K562 (cell line): ENCODE measurements around the gene QPCT. TPM values are rescaled to one million over a fixed set of nuclear protein-coding genes. Genes with fewer than 3 reads are reported as not detected.
A peak's percentile ranks its signal among the peaks of the same experiment; 100 is the strongest.

ENCODE experiments used
- C11orf30 ChIP-seq: fragments of 450-650 bp; IDR thresholded peaks from 2 replicates; pipeline ENCODE4 v1.6.1; 2016; ENCODE audit warnings: low read depth, mild to moderate bottlenecking
- CBFB ChIP-seq: sonication (generic); formaldehyde crosslinking; IDR thresholded peaks from 2 replicates; pipeline ENCODE4 v1.4.0; 2020; ENCODE audit warnings: mild to moderate bottlenecking, missing genetic modification reagents
- FOXP4 ChIP-seq: sonication (generic); formaldehyde crosslinking; IDR thresholded peaks from 2 replicates; pipeline ENCODE4 v1.8.0; 2022; ENCODE audit warnings: mild to moderate bottlenecking, missing genetic modification reagents, borderline replicate concordance
- GABPA ChIP-seq: fragments of 200-800 bp; sonication (Bioruptor generic); conservative IDR thresholded peaks from 2 replicates; pipeline ENCODE4 v1.6.1; 2016; ENCODE audit warnings: low read depth, missing genetic modification characterization, missing compliant biosample characterization
- HDAC2 ChIP-seq: fragments of 450-650 bp; IDR thresholded peaks from 2 replicates; pipeline ENCODE4 v1.6.1; 2016; ENCODE audit warnings: mild to moderate bottlenecking
- HSF4 ChIP-seq: fragments of 250-450 bp; sonication (Bioruptor Pico); IDR thresholded peaks from 2 replicates; pipeline ENCODE4 v2.1.2; 2022; ENCODE audit warnings: mild to moderate bottlenecking, moderate library complexity, borderline replicate concordance
- POLR2G ChIP-seq: fragments of 200-400 bp; formaldehyde crosslinking; IDR thresholded peaks from 2 replicates; pipeline ENCODE4 v1.6.1; 2017; ENCODE audit warnings: low read depth, mild to moderate bottlenecking, antibody characterized with exemption, low read length, moderate library complexity
- RFX5 ChIP-seq: IDR thresholded peaks from 2 replicates; pipeline ENCODE4 v1.6.1; 2011; ENCODE audit warnings: low read depth, mild to moderate bottlenecking, improper control_type of control experiment, low read length
- TAF7 ChIP-seq: fragments of 450-650 bp; IDR thresholded peaks from 2 replicates; pipeline ENCODE4 v1.6.1; 2016; ENCODE audit warnings: missing genetic modification characterization, missing compliant biosample characterization
- TEAD1 ChIP-seq, 2 experiments: fragments of 450-650 bp in 1 of 2; sonication (generic) in 1 of 2; formaldehyde crosslinking; IDR thresholded peaks; 2 replicates each; pipeline versions ENCODE4 v1.4.0 to v1.8.0; 2020 to 2022; ENCODE audit warnings: mild to moderate bottlenecking in 2 of 2, missing genetic modification reagents in 1 of 2
- THRAP3 ChIP-seq: fragments of 450-650 bp; IDR thresholded peaks from 2 replicates; pipeline ENCODE4 v1.6.1; 2016; ENCODE audit warnings: mild to moderate bottlenecking, inconsistent platforms, borderline replicate concordance
- YBX1 ChIP-seq: fragments of 450-650 bp; IDR thresholded peaks from 2 replicates; pipeline ENCODE4 v1.7.1; 2016; ENCODE audit warnings: mild to moderate bottlenecking
- ZFP36 ChIP-seq: fragments of 150-350 bp; IDR thresholded peaks from 2 replicates; pipeline ENCODE4 v1.6.1; 2018; ENCODE audit warnings: low read length, low read depth; ENCODE audit not compliant: partially characterized antibody
- ZNF282 ChIP-seq: sonication (generic); formaldehyde crosslinking; IDR thresholded peaks from 2 replicates; pipeline ENCODE4 v1.8.1; 2023; ENCODE audit warnings: missing genetic modification reagents
- ZNF431 ChIP-seq: sonication (generic); formaldehyde crosslinking; IDR thresholded peaks from 2 replicates; pipeline ENCODE4 v1.8.0; 2022; ENCODE audit warnings: mild to moderate bottlenecking, missing genetic modification reagents
- ZNF445 ChIP-seq: fragments of 250-450 bp; sonication (Bioruptor Pico); IDR thresholded peaks from 2 replicates; pipeline ENCODE4 v1.4.0; 2020; ENCODE audit warnings: low read depth, mild to moderate bottlenecking, moderate library complexity
- polyA plus RNA-seq, 8 experiments: library from polyadenylated mRNA; depleted of rRNA in 4 of 8; stranded (reverse) in 5 of 8; unstranded in 3 of 8; fragments of >200 nt; fragmentation: Nextera tagmentation in 2 of 8; fragmentation: Illumina TruSeq in 1 of 8; extraction: Ambion mirVana in 2 of 8; extraction: Trizol in 1 of 8; gene quantifications; 2 replicates each; pipeline versions ENCODE4 v1.2.1 to v1.2.3, GENCODE V29; 2011 to 2014; ENCODE audit warnings: inconsistent platforms in 1 of 8, missing spikeins in 1 of 8
- total RNA-seq, 7 experiments: library from RNA; depleted of rRNA in 6 of 7; stranded (reverse); fragments of >200 nt in 6 of 7; fragmentation: Illumina TruSeq in 2 of 7; extraction: Trizol in 2 of 7; gene quantifications; 2 replicates each; pipeline versions ENCODE4 v1.2.1 to v1.2.3, GENCODE V29; 2011 to 2021; ENCODE audit warnings: low replicate concordance in 1 of 7
- TF ChIP-seq, protein P1 (sequence below): fragments of 450-650 bp; IDR thresholded peaks from 2 replicates; pipeline ENCODE4 v1.6.1; 2016; ENCODE audit warnings: antibody characterized with exemption
- TF ChIP-seq, protein P2 (sequence below): sonication (generic); formaldehyde crosslinking; IDR thresholded peaks from 2 replicates; pipeline ENCODE4 v1.8.0; 2023; ENCODE audit warnings: mild to moderate bottlenecking, missing genetic modification reagents
- TF ChIP-seq, protein P3 (sequence below): fragments of 200-800 bp; sonication (Bioruptor generic); IDR thresholded peaks from 2 replicates; pipeline ENCODE4 v1.6.1; 2017; ENCODE audit warnings: missing genetic modification characterization, missing compliant biosample characterization

QPCT gene
- total and polyA plus RNA-seq, 9 of the 15 experiments (the other 6 are each of a cell fraction or from before 2014, with no cell fraction given): 0.07 TPM; not detected in 8

DNA sequence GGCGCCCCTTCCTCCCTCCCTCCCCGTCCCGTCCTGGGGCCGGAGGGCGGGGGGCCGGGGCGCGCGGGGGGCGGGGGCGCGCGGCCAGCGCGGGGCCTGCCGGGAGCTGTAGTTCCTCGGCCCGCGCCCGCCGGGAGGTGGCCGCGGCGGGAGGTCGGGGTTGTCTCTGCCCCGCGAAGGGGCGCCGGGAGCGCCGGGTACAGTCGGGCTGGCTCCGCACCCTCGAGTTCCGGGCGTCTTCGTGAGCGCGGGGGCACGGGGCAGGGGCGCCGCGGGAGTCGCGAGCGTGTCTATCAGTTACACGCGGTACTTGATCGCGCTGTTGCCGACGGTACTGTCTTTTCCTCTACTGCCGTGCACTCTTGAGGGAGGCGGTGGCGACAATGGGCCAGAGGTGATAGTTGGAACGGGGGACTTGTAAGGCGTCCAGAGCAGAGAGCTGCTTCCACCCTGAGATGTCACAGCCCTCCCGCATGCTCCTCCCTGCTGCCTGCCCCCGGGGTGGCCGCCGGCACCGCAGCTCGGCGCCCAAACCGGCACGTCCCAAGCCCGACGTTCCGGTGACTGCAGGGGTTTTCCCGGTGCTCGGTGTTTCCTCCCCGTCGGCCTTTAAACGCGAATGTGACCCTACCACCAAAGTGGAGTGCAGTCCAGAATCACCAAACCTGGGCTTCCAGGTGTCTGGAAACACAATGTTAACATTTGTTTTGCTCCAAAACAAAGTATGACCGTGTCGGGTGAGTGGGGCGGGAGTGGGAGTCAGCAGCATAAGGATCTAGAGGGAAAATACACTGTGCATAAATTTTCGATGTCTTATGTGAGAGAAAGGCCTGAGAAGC lies 19.4 kb upstream of the QPCT start, which contains the start of gene PRKD3 (continued):
- TF ChIP-seq, protein P1, sequence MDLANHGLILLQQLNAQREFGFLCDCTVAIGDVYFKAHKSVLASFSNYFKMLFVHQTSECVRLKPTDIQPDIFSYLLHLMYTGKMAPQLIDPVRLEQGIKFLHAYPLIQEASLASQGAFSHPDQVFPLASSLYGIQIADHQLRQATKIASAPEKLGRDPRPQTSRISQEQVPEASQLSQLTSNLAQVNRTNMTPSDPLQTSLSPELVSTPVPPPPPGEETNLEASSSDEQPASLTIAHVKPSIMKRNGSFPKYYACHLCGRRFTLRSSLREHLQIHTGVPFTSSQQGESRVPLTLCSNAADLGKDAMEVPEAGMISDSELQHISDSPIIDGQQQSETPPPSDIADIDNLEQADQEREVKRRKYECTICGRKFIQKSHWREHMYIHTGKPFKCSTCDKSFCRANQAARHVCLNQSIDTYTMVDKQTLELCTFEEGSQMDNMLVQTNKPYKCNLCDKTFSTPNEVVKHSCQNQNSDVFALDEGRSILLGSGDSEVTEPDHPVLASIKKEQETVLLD: no peak
- TF ChIP-seq, protein P2, sequence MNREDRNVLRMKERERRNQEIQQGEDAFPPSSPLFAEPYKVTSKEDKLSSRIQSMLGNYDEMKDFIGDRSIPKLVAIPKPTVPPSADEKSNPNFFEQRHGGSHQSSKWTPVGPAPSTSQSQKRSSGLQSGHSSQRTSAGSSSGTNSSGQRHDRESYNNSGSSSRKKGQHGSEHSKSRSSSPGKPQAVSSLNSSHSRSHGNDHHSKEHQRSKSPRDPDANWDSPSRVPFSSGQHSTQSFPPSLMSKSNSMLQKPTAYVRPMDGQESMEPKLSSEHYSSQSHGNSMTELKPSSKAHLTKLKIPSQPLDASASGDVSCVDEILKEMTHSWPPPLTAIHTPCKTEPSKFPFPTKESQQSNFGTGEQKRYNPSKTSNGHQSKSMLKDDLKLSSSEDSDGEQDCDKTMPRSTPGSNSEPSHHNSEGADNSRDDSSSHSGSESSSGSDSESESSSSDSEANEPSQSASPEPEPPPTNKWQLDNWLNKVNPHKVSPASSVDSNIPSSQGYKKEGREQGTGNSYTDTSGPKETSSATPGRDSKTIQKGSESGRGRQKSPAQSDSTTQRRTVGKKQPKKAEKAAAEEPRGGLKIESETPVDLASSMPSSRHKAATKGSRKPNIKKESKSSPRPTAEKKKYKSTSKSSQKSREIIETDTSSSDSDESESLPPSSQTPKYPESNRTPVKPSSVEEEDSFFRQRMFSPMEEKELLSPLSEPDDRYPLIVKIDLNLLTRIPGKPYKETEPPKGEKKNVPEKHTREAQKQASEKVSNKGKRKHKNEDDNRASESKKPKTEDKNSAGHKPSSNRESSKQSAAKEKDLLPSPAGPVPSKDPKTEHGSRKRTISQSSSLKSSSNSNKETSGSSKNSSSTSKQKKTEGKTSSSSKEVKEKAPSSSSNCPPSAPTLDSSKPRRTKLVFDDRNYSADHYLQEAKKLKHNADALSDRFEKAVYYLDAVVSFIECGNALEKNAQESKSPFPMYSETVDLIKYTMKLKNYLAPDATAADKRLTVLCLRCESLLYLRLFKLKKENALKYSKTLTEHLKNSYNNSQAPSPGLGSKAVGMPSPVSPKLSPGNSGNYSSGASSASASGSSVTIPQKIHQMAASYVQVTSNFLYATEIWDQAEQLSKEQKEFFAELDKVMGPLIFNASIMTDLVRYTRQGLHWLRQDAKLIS: peak; percentile 60; the same call in 1 of the 2 replicates
- TF ChIP-seq HSF4 (CRISPR knock-in tag) (no peak), POLR2G (peak; percentile 78), ZNF431 (CRISPR knock-in tag) (peak; percentile 61; the same call in 1 of the 2 replicates), C11orf30 (no peak), GABPA (tag) (peak; percentile 56; the same call in 1 of the 2 replicates), HDAC2 (no peak), ZNF445 (CRISPR knock-in tag) (no peak), ZNF282 (CRISPR knock-in tag) (no peak), ZFP36 (peak; percentile 3), TAF7 (tag) (no peak), RFX5 (no peak), YBX1 (no peak), CBFB (CRISPR knock-in tag) (peak; percentile 71; the same call in 1 of the 2 replicates), THRAP3 (no peak), FOXP4 (peak; percentile 86; the same call in 1 of the 2 replicates), TEAD1 (CRISPR knock-in tag; IDR thresholded peaks at IDR 0.05) (0 out of 4 replicates have a peak, but pooled peaks of 1 of the 2 experiments have one; percentile 40)
- TF ChIP-seq, protein P3, sequence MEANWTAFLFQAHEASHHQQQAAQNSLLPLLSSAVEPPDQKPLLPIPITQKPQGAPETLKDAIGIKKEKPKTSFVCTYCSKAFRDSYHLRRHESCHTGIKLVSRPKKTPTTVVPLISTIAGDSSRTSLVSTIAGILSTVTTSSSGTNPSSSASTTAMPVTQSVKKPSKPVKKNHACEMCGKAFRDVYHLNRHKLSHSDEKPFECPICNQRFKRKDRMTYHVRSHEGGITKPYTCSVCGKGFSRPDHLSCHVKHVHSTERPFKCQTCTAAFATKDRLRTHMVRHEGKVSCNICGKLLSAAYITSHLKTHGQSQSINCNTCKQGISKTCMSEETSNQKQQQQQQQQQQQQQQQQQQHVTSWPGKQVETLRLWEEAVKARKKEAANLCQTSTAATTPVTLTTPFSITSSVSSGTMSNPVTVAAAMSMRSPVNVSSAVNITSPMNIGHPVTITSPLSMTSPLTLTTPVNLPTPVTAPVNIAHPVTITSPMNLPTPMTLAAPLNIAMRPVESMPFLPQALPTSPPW: peak; percentile 98
